Heart left ventricle (tissue), 16 donors: ENCODE results near the gene SLC9C1. TPM values are rescaled to one million over a fixed set of nuclear protein-coding genes. Genes with fewer than 3 reads are reported as not detected.

Source experiments
- ATAC-seq, 4 donors: fragments of 200-7000 bp; cut with Tn5 transposase; one replicate each; pipeline ENCODE4 v1.9.1; 2020 to 2022; ENCODE audit warnings: moderate library complexity in 4 of 4, mild to moderate bottlenecking in 3 of 4, moderate number of reproducible peaks in 1 of 4
- DNase-seq, 5 donors: peaks; one replicate each; pipeline ENCODE4 v3.0.0-alpha.2; 2020
- H3K27ac ChIP-seq, 12 donors: fragments of 200-600 bp; sonication (generic) in 4 of 12; one replicate each; pipeline versions ENCODE4 v1.5.0 to v1.8.0; 2016 to 2022; ENCODE audit warnings: mild to moderate bottlenecking in 2 of 12
- H3K27me3 ChIP-seq, 9 donors: fragments of 200-600 bp; sonication (generic) in 2 of 9; one replicate each; pipeline versions ENCODE4 v1.5.1 to v1.8.0; 2016 to 2022; ENCODE audit warnings: mild to moderate bottlenecking in 3 of 9
- H3K36me3 ChIP-seq, 9 donors: fragments of 200-600 bp; sonication (generic) in 2 of 9; one replicate each; pipeline versions ENCODE4 v1.5.0 to v1.8.0; 2018 to 2022; ENCODE audit warnings: mild to moderate bottlenecking in 2 of 9
- H3K4me1 ChIP-seq, 12 donors: fragments of 200-600 bp; sonication (generic) in 4 of 12; one replicate each; pipeline versions ENCODE4 v1.5.0 to v1.8.0; 2016 to 2022; ENCODE audit warnings: mild to moderate bottlenecking in 3 of 12
- H3K4me3 ChIP-seq, 12 donors: fragments of 200-600 bp; sonication (generic) in 4 of 12; one replicate each; pipeline versions ENCODE4 v1.5.0 to v1.8.0; 2017 to 2022; ENCODE audit warnings: mild to moderate bottlenecking in 9 of 12, moderate library complexity in 4 of 12
- H3K9me3 ChIP-seq, 12 donors: fragments of 200-600 bp; sonication (generic) in 4 of 12; one replicate each; pipeline versions ENCODE4 v1.5.0 to v1.8.0; 2016 to 2022; ENCODE audit warnings: mild to moderate bottlenecking in 1 of 12
- POLR2A ChIP-seq, 2 donors: fragments of 450-650 bp; IDR thresholded peaks; one replicate each; pipeline ENCODE4 v1.6.1; 2017; ENCODE audit warnings: antibody characterized with exemption in 2 of 2, mild to moderate bottlenecking in 2 of 2, moderate library complexity in 2 of 2
- WGBS, 4 donors: extraction: QIAGEN DNeasy Blood & Tissue Kit in 2 of 4; methylation state at CpG; one replicate each; pipeline versions ENCODE4 v1.1.5 to v1.1.7; 2013 to 2018; 5-methylcytosine and 5-hydroxymethylcytosine counted together
- intact Hi-C, 10 donors: fragments of 100-400 bp; cut with DNase I; formaldehyde crosslinking; loops; one replicate each; pipeline versions ENCODE4 v1.11.1 to v1.14.2; 2022
- polyA plus RNA-seq, 2 donors: library from polyadenylated mRNA; stranded (reverse); fragments of 200-250 nt; gene quantifications; one replicate each; pipeline ENCODE4 v1.2.3, GENCODE V29; 2013
- total RNA-seq, 9 donors: library from RNA; depleted of rRNA in 2 of 9; stranded (reverse); fragments of >200 nt in 2 of 9; fragmentation: NEBNext Ultra II Directional in 3 of 9; extraction: Animal tissue kit (Norgen Biotek cat#: 25700) in 3 of 9; gene quantifications; one replicate each; pipeline versions ENCODE4 v1.1.0 to v1.2.4, GENCODE V29; 2016 to 2023
- TF ChIP-seq, protein P1 (sequence below), 12 donors: fragments of 200-600 bp; sonication (generic) in 4 of 12; IDR thresholded peaks; one replicate each; pipeline versions ENCODE4 v1.5.0 to v1.8.0; 2018 to 2022; ENCODE audit warnings: antibody characterized with exemption in 12 of 12, mild to moderate bottlenecking in 5 of 12
- donor health status: ischemic (EF 13 %, LVEDD 7.1; RV severe dilation, severe dysfunction).
- donor health status: healthy with polysubstance abuse.
- donor health status: DM: no; HTN: yes; CAD: no.
- donor health status: DM: no; HTN: no; CAD: no.
- donor health status: ischemic (EF 25% LVEDD 6.9; RV normal size, moderate dysfunction).
- donor health status: ischemic (EF 25% LVEDD 5.7; RV mildly dilated, moderate dysfunction).
- donor health status: healthy.
- donor health status: DM: yes; HTN: yes; CAD: no.
- donor health status: ischemic (EF 35%, LVEDD 5.7; RV mildly dilated, moderate dysfunction).
- donor health status: nonischemic (EF 11% LVEDD 7.7; RV severe dilation, severe dysfunction).
- donor health status: DM: yes; HTN: yes; CAD: no.
- donor health status: PGD.
- donor health status: ischemic (EF 29% LVEDD 5.4; RV normal size, mild dysfunction).
- donor health status: nonischemic (EF 23%, LVEDD 6.1; RV moderate dilation, normal function).

The SLC9C1 gene
- total and polyA plus RNA-seq, 11 donors = 0.11 to 3.8 (median 1.4) TPM

DNA sequence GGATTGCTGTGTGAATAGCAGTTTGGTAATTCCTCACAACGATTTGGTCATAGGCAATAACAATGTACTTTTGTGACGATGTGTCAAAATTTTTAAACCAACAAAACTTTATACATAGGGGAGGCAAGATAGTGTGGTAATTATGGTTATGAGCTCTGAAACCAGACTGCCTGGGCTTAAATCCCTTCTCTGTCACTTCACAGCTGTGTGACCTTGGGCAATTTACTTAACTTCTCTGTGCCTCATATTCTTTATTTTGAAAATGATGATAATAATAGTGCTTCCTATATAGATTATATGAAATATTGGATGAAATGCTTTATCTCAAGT lies 44.7 kb upstream of the SLC9C1 start:
- H3K9me3 ChIP-seq = peaks cover 0 to 7% (median under 1%) of the 10 kb centered on the region in 12 donors
- DNase-seq (no peak), ATAC-seq (no peak)
- intact Hi-C loops = no loop called here
- no peak overlapping the region for H3K4me3 ChIP-seq
- TF ChIP-seq POLR2A (IDR thresholded peaks at IDR 0.05) = no peak
- TF ChIP-seq, protein P1, sequence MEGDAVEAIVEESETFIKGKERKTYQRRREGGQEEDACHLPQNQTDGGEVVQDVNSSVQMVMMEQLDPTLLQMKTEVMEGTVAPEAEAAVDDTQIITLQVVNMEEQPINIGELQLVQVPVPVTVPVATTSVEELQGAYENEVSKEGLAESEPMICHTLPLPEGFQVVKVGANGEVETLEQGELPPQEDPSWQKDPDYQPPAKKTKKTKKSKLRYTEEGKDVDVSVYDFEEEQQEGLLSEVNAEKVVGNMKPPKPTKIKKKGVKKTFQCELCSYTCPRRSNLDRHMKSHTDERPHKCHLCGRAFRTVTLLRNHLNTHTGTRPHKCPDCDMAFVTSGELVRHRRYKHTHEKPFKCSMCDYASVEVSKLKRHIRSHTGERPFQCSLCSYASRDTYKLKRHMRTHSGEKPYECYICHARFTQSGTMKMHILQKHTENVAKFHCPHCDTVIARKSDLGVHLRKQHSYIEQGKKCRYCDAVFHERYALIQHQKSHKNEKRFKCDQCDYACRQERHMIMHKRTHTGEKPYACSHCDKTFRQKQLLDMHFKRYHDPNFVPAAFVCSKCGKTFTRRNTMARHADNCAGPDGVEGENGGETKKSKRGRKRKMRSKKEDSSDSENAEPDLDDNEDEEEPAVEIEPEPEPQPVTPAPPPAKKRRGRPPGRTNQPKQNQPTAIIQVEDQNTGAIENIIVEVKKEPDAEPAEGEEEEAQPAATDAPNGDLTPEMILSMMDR (IDR thresholded peaks at IDR 0.05) = no peak
- H3K27me3 ChIP-seq = no peaks in the 10 kb centered on the region
- no peak overlapping the region for H3K27ac ChIP-seq
- no peaks in the 10 kb centered on the region for H3K36me3 ChIP-seq
- peaks cover 0 to 20% (median 0%) of the 10 kb centered on the region in 12 donors for H3K4me1 ChIP-seq
- WGBS, 4 donors = 69 to 87% (median 81%) methylated on average over 2 of the region's 2 CpGs

DNA sequence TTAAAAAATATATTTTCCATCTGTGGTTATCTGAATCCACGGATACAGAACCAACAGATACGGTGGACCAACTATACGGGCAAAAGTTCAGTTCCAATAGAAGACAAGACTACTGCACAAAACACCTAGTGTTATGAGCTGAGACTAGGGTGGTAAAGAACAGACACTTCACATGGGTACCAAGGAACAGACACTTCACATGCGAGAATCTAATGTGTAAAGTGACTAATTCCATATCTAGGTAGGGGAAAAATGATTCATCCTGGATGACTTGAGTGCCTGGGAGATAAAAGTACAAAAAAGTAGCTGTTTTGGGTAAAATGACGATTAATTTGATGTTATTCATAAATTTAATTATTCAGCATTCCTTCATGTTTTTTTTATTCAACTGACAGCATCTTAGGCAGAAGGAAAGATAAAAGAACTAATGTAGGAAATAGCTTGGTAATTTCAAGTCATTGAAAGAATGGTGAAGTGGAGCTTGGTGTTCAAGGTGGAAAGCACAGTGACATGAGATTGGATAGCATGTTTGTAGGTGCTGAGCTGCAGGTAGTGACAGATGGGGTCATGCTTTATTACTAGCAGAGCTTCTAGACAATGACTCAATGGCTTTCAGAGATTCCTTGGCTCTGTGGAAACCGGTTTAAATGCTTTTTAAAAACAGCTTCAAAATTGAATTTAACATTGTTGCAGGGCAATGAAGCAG lies 44.2 kb upstream of the SLC9C1 start:
- no peak for DNase-seq
- no peak for ATAC-seq
- Histone ChIP-seq H3K4me1 (peaks cover 0 to 20% (median 0%) of the 10 kb centered on the region in 12 donors), H3K9me3 (peaks cover 0 to 1% (median 0%) of the 10 kb centered on the region in 12 donors), H3K4me3 (no peak overlapping the region), H3K27ac (no peak overlapping the region), H3K27me3 (peaks cover 0 to 2% (median 0%) of the 10 kb centered on the region in 9 donors), H3K36me3 (no peaks in the 10 kb centered on the region)
- TF ChIP-seq, protein P1 (IDR thresholded peaks at IDR 0.05) = no peak
- TF ChIP-seq POLR2A (IDR thresholded peaks at IDR 0.05) = no peak
- intact Hi-C loops = no loop called here
- WGBS, 4 donors = 81 to 84% (median 82%) methylated on average over 6 of the region's 6 CpGs

DNA sequence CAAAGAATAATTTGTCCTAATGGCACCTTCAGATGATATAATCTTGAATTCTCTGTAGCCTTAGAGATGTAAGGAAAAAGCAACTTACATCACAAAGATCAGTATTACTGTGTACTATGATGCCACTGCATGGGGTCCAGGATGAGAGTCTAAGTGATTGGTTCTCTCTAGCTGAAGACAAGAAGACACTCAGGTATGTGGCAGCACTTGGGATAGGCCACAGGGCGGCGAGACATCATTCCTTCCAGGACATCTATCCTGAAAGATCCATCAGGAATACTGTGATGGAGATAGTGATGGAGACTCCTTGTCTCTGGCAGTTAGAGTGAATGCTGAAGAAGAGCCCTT lies 41.4 kb upstream of the SLC9C1 start:
- TF ChIP-seq, protein P1 (IDR thresholded peaks at IDR 0.05) = no peak
- no peak for TF ChIP-seq POLR2A (IDR thresholded peaks at IDR 0.05)

DNA sequence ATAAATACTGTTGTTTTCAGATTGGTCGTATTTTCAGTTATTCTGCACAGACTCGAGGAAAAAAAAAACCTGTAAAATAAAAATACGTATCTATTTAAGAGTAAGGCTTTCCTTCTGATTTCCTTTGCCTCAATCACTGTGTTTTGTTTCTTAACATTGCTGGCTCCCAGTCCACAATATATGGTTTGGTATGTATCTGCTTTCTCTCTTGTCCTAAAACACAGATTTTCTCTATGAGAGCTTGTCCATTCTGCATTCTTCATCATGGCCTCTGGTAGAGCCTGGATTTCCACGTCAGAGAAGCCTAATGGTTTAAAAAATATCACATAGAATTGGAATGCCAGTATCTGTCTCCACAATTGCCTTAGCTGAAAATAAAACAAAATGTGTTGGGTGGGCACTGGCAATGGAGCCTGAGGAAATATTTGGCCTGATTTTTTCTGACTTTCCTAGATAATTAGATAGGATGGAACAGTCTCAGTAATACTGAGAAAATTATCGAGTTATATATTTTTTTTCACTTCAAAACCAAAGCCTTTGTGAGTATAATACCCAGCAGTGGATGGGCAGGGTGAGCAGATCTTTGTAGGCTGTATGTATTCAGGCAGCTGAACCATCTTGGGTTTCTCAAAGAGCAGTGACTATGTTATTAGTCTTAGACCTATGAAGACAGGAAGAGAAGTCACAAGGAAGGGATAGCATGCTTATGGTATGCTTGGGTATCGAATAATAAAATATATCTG lies 40.8 kb upstream of the SLC9C1 start:
- H3K27me3 ChIP-seq = peaks cover 0 to 9% (median 0%) of the 10 kb centered on the region in 9 donors
- DNase-seq = no peak
- peaks cover 0 to 16% (median 0%) of the 10 kb centered on the region in 12 donors for H3K4me1 ChIP-seq
- ATAC-seq = no peak
- 55 to 67% (median 60%) methylated on average over 6 of the region's 6 CpGs for WGBS, 4 donors
- TF ChIP-seq, protein P1 (IDR thresholded peaks at IDR 0.05) = no peak
- TF ChIP-seq POLR2A (IDR thresholded peaks at IDR 0.05) = no peak
- intact Hi-C loops = no loop called here
- H3K36me3 ChIP-seq = no peaks in the 10 kb centered on the region
- H3K27ac ChIP-seq = peak overlapping the region in 7 of 12 donors; percentile 60 to 77 (median 68)
- peak overlapping the region in 7 of 12 donors; percentile 48 to 65 (median 60) for H3K4me3 ChIP-seq
- no peaks in the 10 kb centered on the region for H3K9me3 ChIP-seq

More for the DNA sequence above, 41.4 kb upstream of the SLC9C1 start:
- no peaks in the 10 kb centered on the region for H3K9me3 ChIP-seq
- WGBS, 4 donors = 92 to 100% (median 98%) methylated on average over 2 of the region's 2 CpGs
- no peak overlapping the region for H3K4me3 ChIP-seq
- DNase-seq (no peak), ATAC-seq (no peak)
- H3K27me3 ChIP-seq = peaks cover 0 to 9% (median 0%) of the 10 kb centered on the region in 9 donors
- H3K4me1 ChIP-seq = peaks cover 0 to 22% (median 0%) of the 10 kb centered on the region in 12 donors
- intact Hi-C loops = no loop called here
- no peaks in the 10 kb centered on the region for H3K36me3 ChIP-seq
- H3K27ac ChIP-seq = peak overlapping the region in 2 of 12 donors; percentile 67 to 68
